Activated naive CD8-positive, alpha-beta T cell treated with anti-CD3 and anti-CD28 coated beads, Interleukin-2, amount 50 U/mL, for 24 hours (primary cell): ENCODE results near the gene PRKN.

Experiments
- ATAC-seq: fragments of 150-1000 bp; cut with Tn5 transposase; one replicate; pipeline ENCODE4 v1.10.0; 2021
- DNase-seq: peaks from one replicate; pipeline ENCODE4 v3.0.0; 2021
- H3K27ac Mint-ChIP-seq: one replicate; pipeline ENCODE4 v1.8.0; 2021; ENCODE audit warnings: mild to moderate bottlenecking, mixed read lengths
- H3K27me3 Mint-ChIP-seq: one replicate; pipeline ENCODE4 v1.8.0; 2021; ENCODE audit warnings: mixed read lengths
- H3K36me3 Mint-ChIP-seq: one replicate; pipeline ENCODE4 v1.8.0; 2021; ENCODE audit warnings: low read depth, mixed read lengths
- H3K4me1 Mint-ChIP-seq: one replicate; pipeline ENCODE4 v1.8.0; 2021; ENCODE audit warnings: mixed read lengths
- H3K4me3 Mint-ChIP-seq: one replicate; pipeline ENCODE4 v1.8.0; 2021; ENCODE audit warnings: mild to moderate bottlenecking, moderate library complexity, mixed read lengths
- H3K9me3 Mint-ChIP-seq: one replicate; pipeline ENCODE4 v1.8.0; 2021; ENCODE audit warnings: mixed read lengths

Gene PRKN

DNA sequence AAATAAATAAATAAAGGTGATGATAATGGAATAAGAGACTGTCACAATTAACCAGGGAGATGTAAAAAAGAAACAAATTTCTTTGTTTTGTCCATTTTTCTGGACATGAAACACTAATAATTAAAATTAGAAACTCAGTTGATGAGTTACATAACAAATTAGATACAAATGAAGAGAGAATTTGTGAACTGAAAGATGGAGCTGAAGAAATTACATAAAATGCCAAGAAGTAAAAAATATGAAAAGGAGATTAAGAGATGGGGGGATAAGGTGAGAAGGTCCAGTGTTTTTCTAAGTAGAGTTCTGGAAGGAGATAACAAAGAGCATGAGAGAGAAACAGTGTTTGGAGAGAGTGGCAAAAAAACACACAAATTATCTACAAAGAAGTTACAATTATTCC is 1364.3 kb downstream of the PRKN start:
- no peak for DNase-seq

DNA sequence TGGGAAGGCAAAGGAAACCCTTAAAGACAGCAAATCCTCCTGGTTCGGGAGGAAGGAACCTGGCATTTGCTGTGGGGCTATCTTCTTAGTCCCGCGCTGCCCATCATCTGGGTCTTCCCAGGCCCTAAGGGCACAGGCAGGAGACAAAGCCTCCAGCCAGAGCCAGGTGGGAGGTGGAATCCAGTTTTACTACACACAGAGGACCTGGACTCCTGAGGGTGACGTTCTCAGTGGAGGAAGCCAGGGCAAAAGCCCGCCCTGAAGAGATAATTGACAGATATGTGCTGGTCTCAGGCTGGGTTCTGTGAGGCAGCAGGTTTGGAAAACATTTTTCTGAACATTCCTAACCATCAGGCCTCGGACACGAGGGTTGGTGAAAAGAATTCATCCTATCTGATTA is 1365.3 kb downstream of the PRKN start:
- Mint-ChIP-seq H3K36me3 (peaks cover 3% of the 10 kb centered on the region), H3K4me1 (no peaks in the 10 kb centered on the region), H3K27me3 (no peaks in the 10 kb centered on the region), H3K4me3 (no peak overlapping the region), H3K27ac (no peak overlapping the region), H3K9me3 (peaks cover 5% of the 10 kb centered on the region)
- ATAC-seq (no peak), DNase-seq (no peak)

More for the DNA sequence above, 1364.3 kb downstream of the PRKN start:
- peaks cover 3% of the 10 kb centered on the region for H3K36me3 Mint-ChIP-seq
- H3K4me1 Mint-ChIP-seq: no peaks in the 10 kb centered on the region
- ATAC-seq: no peak
- no peaks in the 10 kb centered on the region for H3K27me3 Mint-ChIP-seq
- no peak overlapping the region for H3K4me3 Mint-ChIP-seq
- H3K9me3 Mint-ChIP-seq: peaks cover 5% of the 10 kb centered on the region
- H3K27ac Mint-ChIP-seq: no peak overlapping the region

DNA sequence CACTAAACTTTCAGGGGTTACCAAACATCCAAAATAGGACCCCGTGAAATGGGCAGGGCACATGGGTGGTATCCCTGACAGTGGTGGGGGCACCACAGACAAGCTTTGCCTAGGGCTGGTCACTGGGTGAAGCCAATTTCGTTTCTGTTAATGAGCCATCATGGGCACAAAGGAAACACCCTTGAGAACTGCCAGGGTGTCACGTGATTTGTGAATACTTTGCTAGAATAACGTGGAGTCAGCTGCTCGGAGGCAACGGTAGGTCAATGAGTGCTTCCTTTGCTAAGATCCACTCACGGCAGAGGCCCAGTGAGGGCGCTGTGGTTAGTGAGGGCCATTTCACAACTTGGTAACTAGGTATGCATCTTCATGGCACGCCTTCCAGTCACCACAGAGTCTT is 1366.0 kb downstream of the PRKN start:
- no peak overlapping the region for H3K27ac Mint-ChIP-seq
- H3K36me3 Mint-ChIP-seq: peaks cover 3% of the 10 kb centered on the region
- no peak overlapping the region for H3K4me3 Mint-ChIP-seq
- H3K4me1 Mint-ChIP-seq: peaks cover 2% of the 10 kb centered on the region
- ATAC-seq (no peak), DNase-seq (no peak)
- H3K27me3 Mint-ChIP-seq: no peaks in the 10 kb centered on the region
- peaks cover 5% of the 10 kb centered on the region for H3K9me3 Mint-ChIP-seq

DNA sequence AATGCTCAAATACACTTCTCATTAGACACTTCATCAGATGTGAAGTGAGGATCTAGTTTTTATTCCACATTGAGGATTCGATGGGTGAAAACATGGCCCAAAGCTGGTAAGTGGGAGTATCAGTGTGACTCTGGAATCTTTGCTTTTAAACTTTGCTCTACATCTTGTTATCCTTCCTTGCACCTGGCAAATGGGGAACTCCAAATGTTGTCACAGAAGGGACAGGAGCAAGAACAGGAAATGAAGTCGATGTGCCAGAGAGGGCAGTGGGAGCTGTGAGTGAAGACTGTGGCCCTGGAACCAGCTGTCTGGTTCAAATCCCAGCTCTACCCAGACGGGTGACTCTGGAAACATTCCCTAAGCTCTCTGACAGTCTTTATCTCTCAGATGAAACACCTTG is 1367.0 kb downstream of the PRKN start:
- DNase-seq (no peak), ATAC-seq (no peak)
- Mint-ChIP-seq H3K27ac (no peak overlapping the region), H3K27me3 (no peaks in the 10 kb centered on the region), H3K9me3 (peaks cover 5% of the 10 kb centered on the region), H3K36me3 (peaks cover 3% of the 10 kb centered on the region), H3K4me1 (peaks cover 2% of the 10 kb centered on the region), H3K4me3 (no peak overlapping the region)

DNA sequence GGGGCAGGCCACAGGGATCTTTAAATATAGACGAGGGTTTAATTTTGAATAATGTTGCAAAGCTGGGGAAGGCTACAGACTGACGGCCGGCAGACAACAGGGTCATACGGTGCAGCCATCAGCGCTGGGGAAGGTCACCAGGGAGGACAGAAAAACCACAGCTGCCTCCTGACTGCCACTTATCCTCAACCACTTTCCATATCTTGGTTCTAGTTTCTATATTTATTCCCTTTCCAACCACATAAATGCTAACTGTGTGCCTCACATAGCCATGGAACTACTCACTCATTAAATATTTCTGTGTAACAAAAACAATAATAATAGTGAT is 1368.0 kb downstream of the PRKN start:
- H3K36me3 Mint-ChIP-seq: peaks cover 3% of the 10 kb centered on the region
- H3K9me3 Mint-ChIP-seq: peaks cover 5% of the 10 kb centered on the region
- no peak for DNase-seq
- peaks cover 2% of the 10 kb centered on the region for H3K4me1 Mint-ChIP-seq
- no peak for ATAC-seq
- no peak overlapping the region for H3K4me3 Mint-ChIP-seq
- no peaks in the 10 kb centered on the region for H3K27me3 Mint-ChIP-seq
- H3K27ac Mint-ChIP-seq: no peak overlapping the region

DNA sequence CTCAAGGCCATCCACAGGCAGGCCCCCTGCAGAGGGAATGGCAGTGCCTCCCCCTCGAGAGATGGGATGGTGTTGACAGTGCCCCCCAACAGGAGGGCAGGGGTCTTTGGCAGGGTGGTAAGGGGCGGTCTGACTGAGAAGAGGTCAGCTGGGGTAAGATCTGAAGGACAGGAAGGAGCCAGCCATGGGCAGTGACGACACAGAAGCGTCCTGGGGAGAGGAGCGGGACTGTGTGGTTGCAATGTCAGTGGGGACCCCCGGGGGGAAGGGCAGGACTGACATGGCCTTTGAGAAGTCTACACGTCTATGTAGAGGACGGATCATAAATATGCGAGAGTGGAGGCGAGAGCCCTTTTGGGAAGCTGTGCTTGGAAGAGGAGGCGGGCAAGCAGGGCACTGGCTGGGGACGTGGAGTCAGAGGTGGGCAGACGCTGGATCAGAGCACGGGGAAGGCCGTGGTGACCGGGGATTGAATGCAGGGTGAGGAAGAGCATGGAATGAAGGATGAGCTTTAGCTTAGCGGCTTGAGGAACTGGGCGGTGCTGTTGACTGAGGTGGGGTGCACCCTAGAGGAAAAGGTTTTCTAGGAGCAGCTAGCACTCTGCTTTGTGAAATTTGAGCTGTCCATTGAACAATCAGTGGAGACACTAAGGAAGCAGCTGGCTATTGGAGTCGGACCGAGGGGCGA is 1371.3 kb downstream of the PRKN start:
- H3K4me3 Mint-ChIP-seq: no peak overlapping the region
- H3K9me3 Mint-ChIP-seq: no peaks in the 10 kb centered on the region
- no peak for ATAC-seq
- no peaks in the 10 kb centered on the region for H3K36me3 Mint-ChIP-seq
- H3K27me3 Mint-ChIP-seq: no peaks in the 10 kb centered on the region
- peaks cover 2% of the 10 kb centered on the region for H3K4me1 Mint-ChIP-seq
- no peak overlapping the region for H3K27ac Mint-ChIP-seq
- DNase-seq: no peak

DNA sequence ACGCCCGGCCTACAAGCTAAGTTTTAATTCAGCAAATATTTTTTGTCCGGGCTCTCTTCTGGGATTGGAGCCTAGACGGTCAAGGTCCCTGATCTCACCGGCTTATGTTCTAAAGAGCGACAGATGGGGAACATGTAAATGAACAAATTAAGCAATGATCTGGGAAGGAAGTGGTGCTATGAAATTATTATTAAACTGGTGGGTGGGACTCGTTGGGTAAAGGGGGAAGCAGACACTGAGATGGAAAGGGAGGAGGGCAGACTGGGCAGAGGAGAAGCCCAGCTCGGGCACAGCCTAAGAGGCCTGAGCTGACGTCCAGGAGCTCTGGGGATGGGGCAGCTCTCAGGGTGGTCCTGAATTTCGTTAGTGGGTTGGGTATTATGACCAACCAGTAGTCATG is 1371.9 kb downstream of the PRKN start:
- H3K36me3 Mint-ChIP-seq: no peaks in the 10 kb centered on the region
- H3K4me3 Mint-ChIP-seq: no peak overlapping the region
- no peaks in the 10 kb centered on the region for H3K27me3 Mint-ChIP-seq
- no peak for DNase-seq
- H3K9me3 Mint-ChIP-seq: no peaks in the 10 kb centered on the region
- H3K27ac Mint-ChIP-seq: no peak overlapping the region
- ATAC-seq: no peak
- H3K4me1 Mint-ChIP-seq: peaks cover 2% of the 10 kb centered on the region

DNA sequence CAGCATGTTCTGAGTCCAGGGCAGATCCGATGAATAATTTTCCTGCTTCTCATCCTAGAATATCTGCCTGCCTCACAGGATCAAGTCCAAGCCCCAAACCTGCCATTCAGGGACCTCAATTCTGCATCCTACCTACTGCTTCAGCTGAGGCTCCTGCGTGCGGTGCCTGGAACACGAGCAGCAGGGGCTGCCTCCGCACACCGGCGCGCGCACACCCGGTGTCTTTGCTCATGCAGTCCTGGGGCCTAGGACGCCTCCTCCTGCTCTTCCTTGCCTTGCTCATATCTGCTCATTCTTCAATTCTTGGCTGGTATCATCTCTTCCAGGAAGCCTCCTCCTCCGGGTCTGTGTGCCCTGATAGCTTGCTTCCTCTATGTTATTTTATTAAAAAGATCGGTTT is 1372.6 kb downstream of the PRKN start:
- Mint-ChIP-seq H3K27ac (no peak overlapping the region), H3K4me1 (peaks cover 2% of the 10 kb centered on the region), H3K27me3 (no peaks in the 10 kb centered on the region), H3K4me3 (no peak overlapping the region), H3K36me3 (no peaks in the 10 kb centered on the region), H3K9me3 (no peaks in the 10 kb centered on the region)
- DNase-seq: no peak
- ATAC-seq: no peak

DNA sequence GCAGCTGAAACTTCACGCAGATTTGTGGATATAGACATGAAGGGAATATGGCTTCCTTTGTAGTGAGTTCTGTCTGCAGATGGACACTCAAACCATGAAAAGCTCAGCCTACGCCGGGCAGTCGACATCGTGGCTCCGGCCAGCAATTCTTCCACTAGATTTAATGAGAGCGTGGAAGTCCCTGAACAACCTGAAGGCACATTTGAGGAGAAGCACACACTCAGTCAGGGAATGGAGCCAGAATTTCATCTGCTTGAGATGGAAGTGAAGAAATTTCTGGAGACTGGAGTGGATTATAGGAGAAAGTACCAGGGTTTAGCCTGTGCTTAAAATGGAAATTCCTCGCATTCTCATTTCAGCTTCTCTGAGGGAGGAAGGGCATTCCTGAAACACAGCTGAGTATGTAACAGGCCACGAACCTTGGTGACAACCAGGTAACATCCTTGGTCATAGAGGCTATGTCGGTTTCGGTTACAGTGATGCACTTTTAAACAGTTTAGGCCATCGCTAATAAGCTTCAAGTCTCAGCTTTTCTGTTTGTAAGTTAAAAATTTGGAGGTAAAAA is 1373.2 kb downstream of the PRKN start:
- H3K4me3 Mint-ChIP-seq: no peak overlapping the region
- DNase-seq: no peak
- no peaks in the 10 kb centered on the region for H3K9me3 Mint-ChIP-seq
- no peaks in the 10 kb centered on the region for H3K27me3 Mint-ChIP-seq
- peaks cover 2% of the 10 kb centered on the region for H3K4me1 Mint-ChIP-seq
- no peaks in the 10 kb centered on the region for H3K36me3 Mint-ChIP-seq
- no peak overlapping the region for H3K27ac Mint-ChIP-seq
- ATAC-seq: no peak

DNA sequence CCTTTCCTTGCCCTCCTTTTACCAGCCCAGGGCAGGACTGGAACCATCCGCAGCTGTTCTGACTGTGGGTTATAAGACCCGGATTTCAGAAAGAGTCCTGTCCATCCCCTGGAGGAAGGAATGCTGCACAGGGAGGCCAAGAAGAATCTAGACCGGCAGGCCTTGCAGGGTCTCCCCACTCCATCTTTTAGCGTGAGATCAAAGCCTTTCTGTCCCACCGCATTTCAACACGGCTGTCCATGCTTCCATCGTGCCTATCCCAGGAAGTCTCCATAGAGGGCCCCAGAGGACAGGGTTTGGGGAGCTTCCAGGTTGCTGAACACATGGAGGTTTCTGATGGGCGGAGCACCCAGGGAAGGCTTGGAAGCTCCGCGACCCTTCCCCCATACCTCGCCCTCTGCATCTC is 1374.4 kb downstream of the PRKN start:
- Mint-ChIP-seq H3K9me3 (no peaks in the 10 kb centered on the region), H3K4me1 (peaks cover 2% of the 10 kb centered on the region), H3K36me3 (no peaks in the 10 kb centered on the region), H3K4me3 (no peak overlapping the region), H3K27ac (no peak overlapping the region), H3K27me3 (no peaks in the 10 kb centered on the region)
- ATAC-seq (no peak), DNase-seq (no peak)

DNA sequence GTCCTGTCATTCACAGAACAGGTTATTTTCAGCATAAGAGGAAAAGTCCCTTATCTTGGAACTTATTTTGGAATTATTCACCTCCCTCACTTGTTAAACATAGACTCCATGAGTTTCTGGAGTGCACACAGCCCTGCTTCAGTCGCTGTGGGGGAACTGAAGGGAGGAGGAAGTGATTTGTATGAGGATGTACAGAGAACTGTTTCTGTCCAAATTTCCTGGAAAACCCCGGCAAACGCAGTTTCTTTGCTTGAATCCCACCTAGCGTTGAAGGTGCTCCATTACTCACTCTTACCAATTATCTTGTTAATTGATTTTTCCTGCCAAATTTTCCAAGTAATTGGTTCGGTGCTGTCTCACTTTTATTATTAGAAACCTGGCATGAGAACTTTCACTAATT is 1375.7 kb downstream of the PRKN start:
- Mint-ChIP-seq H3K36me3 (no peaks in the 10 kb centered on the region), H3K9me3 (no peaks in the 10 kb centered on the region), H3K27ac (no peak overlapping the region), H3K4me1 (peaks cover 2% of the 10 kb centered on the region), H3K27me3 (no peaks in the 10 kb centered on the region), H3K4me3 (no peak overlapping the region)
- no peak for ATAC-seq
- no peak for DNase-seq

DNA sequence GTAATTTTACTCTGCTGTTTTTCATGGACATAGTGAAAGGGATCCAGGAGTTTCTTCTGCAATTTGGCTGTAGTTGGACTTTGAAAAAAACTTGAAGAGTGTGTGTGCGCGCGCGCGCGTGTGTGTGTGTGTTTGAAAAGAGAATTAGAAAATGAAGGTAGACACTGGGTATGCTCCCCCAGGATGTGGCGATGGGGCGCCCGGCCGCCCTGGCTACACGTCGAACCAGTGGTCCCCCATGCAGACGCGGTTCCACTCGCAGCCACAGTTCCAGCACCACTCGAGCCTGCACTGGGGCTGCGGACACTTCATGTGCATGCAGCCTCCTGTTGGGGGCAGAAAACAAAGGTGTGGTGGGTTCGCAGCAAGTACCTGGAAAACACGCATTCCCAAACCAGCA is 1377.7 kb downstream of the PRKN start:
- no peak overlapping the region for H3K27ac Mint-ChIP-seq
- H3K27me3 Mint-ChIP-seq: no peaks in the 10 kb centered on the region
- DNase-seq (no peak), ATAC-seq (no peak)
- H3K4me3 Mint-ChIP-seq: no peak overlapping the region
- H3K36me3 Mint-ChIP-seq: no peaks in the 10 kb centered on the region
- no peaks in the 10 kb centered on the region for H3K9me3 Mint-ChIP-seq
- no peaks in the 10 kb centered on the region for H3K4me1 Mint-ChIP-seq

DNA sequence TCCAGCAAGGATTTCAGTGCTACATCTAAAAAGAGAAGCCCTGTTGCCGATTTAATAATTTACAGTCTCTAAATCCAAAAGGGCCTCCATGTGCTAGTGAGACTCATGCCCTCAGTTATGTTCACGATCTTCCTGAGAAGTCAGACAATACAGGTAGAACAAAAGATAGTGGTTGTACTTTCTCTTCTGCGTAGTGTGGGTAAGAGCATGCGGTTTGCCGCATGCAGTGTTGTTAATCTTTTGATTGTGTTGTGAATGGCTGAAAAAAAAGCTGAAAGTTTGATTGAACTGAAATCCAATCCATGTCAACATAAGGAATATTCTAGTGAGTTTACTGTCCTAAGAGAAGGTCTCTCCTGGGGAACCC is 1379.0 kb downstream of the PRKN start:
- no peaks in the 10 kb centered on the region for H3K4me1 Mint-ChIP-seq
- H3K4me3 Mint-ChIP-seq: no peak overlapping the region
- no peaks in the 10 kb centered on the region for H3K27me3 Mint-ChIP-seq
- DNase-seq (no peak), ATAC-seq (no peak)
- H3K9me3 Mint-ChIP-seq: no peaks in the 10 kb centered on the region
- no peaks in the 10 kb centered on the region for H3K36me3 Mint-ChIP-seq
- no peak overlapping the region for H3K27ac Mint-ChIP-seq

DNA sequence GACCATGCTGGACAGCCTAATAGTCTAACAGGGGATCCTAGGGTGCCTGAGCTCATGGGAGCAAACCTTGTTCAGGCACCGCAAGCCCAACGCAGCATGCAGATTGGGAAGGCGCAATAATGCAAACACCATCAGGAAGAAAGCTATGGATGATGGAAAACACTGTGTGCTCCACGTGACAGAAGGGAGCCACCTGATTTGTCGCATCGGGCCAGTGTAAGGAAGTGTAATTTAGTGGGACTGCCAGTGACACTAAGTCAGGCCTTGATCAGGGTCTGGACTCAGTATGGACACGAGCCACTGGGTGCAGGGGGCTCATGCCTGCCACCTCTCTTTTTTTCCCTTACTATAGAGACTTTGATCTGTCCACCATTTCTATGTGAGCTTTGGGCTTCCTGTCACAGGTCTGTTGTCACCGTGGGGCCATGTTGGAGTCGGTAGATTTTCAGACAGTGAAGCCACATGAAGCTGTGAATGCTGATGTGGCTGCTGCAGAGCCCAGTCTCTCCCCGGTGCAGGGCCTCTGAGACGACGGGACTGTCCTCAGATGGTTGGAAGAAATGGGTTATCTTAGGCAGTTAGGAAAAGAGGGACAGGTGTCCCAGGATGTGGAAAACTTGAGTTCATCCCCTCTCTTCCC is 1379.5 kb downstream of the PRKN start:
- Mint-ChIP-seq H3K27ac (no peak overlapping the region), H3K4me3 (no peak overlapping the region), H3K9me3 (no peaks in the 10 kb centered on the region), H3K36me3 (no peaks in the 10 kb centered on the region), H3K4me1 (no peaks in the 10 kb centered on the region), H3K27me3 (no peaks in the 10 kb centered on the region)
- no peak for ATAC-seq
- no peak for DNase-seq

DNA sequence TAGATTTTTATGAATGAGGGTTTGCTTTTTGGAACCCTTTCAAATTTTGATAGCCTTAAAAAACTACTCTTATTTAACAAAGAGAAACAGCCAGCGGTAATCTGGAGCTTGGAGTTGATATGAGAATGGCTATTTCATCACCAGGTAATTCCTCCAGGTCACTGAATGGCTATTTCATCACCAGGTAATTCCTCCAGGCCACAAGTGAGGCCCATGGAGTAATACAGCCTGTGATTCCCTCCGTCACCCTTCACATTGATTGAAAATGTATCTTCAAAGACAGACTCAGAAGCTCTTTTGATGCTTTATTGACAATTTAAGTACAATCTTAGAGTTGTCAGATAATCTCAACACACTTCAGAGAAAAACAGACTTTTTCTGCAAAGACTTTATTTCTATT is 1380.4 kb downstream of the PRKN start:
- Mint-ChIP-seq H3K27me3 (no peaks in the 10 kb centered on the region), H3K4me1 (no peaks in the 10 kb centered on the region), H3K4me3 (no peak overlapping the region), H3K27ac (no peak overlapping the region), H3K9me3 (no peaks in the 10 kb centered on the region), H3K36me3 (no peaks in the 10 kb centered on the region)
- ATAC-seq (no peak), DNase-seq (no peak)
